Ovary (tissue), 3 donors: Measurements from ENCODE around the gene TAF8.

Experiments used
- POLR2A ChIP-seq: fragments of 450-650 bp; IDR thresholded peaks from one replicate; pipeline ENCODE4 v1.6.1; 2017; ENCODE audit warnings: antibody characterized with exemption, mild to moderate bottlenecking, moderate library complexity
- TF ChIP-seq, protein P1 (sequence below), 3 donors: fragments of 450-650 bp in 2 of 3; fragments of 200-600 bp in 1 of 3; IDR thresholded peaks; one replicate each; pipeline versions ENCODE4 v1.5.1 to v1.8.0; 2016 to 2022; ENCODE audit warnings: antibody characterized with exemption in 3 of 3, mild to moderate bottlenecking in 1 of 3
- donor health status: DM: no; HTN: no; CAD: no.

DNA sequence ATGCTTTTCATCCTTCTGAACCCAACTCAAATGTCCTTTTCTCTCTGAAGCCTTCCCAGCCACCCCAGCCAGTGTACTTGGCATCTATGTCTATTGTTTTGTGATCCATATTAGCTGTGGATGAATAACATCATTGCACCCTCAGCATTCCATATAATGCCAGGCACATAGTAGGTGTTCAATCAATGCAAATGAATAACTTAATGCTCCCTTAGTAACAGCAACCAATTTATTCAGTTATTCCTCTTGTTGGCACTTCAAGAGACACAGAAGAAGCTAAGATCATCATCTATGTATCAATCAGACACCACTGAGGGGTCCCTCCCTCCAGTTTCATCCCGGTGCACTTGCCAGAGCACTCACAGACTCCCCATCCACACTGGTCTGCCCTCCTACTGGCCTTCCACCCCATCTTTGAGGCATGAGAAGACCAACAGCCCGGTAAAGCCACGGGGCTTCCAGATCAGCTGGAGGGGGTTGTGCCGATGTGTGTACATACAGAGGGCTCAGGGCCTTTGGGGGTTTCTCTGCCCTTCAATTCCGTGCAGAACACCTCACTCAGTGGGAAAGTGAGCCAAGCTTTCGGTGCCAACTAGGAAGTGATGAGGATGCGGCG is 2.4 kb upstream of the TAF8 start:
- TF ChIP-seq, protein P1, sequence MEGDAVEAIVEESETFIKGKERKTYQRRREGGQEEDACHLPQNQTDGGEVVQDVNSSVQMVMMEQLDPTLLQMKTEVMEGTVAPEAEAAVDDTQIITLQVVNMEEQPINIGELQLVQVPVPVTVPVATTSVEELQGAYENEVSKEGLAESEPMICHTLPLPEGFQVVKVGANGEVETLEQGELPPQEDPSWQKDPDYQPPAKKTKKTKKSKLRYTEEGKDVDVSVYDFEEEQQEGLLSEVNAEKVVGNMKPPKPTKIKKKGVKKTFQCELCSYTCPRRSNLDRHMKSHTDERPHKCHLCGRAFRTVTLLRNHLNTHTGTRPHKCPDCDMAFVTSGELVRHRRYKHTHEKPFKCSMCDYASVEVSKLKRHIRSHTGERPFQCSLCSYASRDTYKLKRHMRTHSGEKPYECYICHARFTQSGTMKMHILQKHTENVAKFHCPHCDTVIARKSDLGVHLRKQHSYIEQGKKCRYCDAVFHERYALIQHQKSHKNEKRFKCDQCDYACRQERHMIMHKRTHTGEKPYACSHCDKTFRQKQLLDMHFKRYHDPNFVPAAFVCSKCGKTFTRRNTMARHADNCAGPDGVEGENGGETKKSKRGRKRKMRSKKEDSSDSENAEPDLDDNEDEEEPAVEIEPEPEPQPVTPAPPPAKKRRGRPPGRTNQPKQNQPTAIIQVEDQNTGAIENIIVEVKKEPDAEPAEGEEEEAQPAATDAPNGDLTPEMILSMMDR (IDR thresholded peaks at IDR 0.05): no peak
- TF ChIP-seq POLR2A: no peak
